NCI-H524 (cell line): ENCODE measurements around the gene ERC1.
A peak's percentile ranks its signal among the peaks of the same experiment; 100 is the strongest.
"Not testable (repeated sequence)": the region's sequence is repeated elsewhere in the genome, so short reads cannot be mapped to it uniquely, and the experiment has no call there.

Experiments
- DNase-seq, 2 experiments: peaks; one replicate each; lab custom pipeline; 2025; lab: John Stamatoyannopoulos, UW

ERC1 gene

DNA sequence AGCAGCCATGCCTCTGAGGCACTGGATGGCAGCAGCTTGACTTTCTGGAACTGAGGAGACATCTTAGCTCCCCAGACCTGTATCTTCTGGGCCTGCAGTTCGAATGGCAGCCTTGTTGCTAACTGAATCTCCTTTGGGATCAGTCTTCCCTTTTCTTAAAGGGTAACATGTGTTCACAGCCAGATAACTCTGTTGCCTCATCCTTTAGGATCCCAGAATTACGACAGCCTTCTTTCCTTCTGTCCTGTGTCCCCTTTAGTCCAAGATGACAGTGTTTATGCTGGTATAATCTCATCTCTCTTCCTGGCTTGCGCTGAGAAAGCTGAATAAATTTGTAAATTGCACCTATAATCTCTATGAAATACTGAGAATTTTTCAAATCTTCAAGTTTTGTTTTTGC is 9.1 kb upstream of the ERC1 start:
- no peak for DNase-seq

DNA sequence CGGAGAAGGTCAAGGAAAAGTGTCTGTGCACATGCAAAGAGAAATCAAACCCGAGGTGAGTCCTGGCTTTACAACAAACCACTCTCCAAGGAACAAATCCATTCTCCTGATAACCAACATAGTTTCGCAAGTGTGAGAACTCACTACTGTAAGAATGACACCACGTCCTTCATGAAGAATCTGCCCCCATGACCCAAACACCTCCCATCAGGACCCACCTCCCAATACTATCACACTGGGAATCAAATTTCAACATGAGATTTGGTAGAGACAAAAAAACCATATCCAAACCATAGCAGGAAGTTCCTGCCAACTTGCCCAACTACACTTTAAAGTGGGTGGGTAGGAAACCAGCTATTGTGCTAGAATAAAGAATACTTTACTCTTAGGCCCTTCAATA is 2.4 kb upstream of the ERC1 start:
- no peak for DNase-seq

DNA sequence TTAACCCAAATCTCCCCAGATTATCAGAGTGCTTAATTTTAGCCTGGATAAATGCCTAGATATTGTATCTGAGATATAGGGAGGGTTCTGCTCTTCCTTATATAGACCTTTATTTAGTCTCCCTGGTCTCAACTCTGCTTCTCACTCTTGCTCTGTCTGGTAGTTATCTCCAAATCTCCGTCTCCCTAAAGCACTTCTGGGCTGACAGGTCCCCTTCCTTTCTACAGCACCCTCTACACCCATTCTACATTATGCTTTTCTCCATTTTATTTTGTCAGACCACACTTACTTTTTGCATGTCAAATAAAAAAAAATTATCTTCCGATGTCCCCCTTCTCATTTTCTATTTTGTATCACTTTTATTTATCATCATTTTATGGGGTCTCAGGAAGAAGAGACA is 2.0 kb upstream of the ERC1 start:
- DNase-seq, result no peak

DNA sequence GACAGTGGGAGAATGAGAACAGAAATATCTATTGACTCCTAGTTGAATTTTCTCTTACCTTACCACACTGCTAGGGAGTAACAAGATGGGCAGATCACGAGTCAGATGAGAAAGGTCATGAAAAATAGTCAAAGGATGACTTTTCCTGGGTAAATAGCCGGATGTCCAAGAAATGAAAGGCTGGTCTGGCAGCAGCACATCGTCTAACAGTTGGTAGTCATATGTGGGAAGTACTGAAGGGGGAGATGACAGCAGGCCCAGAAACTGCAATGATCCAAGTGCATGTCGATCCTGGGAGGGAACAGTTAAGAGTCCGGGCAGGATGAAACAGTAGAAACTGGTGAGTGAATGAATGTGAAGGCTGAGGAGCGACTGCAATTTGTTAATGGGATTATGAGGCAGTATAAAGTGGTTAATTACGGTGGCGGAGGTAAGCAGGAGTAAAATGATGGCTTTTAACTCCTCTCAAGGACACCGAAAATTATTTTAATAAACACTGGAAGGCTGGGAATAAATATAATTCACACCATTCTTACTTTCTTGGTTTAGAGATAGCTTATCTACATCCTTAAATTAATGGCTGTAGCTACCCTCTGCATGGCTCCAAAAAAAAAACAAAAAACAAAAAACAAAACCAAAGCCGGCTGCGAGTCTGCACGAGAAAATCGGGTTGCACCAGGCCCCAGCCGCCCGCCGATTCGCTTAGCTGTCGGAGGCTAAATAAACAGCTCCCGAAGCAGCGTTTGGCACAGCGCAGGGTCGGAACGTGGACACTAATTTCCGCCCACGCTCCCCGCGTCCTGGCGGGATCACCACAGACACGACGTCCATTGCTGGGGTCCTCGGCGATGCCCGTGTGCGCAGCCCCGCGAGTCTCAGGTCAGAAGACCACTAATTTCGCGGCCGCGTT is 1.0 kb upstream of the ERC1 start:
- peak; percentile 54 to 67 for DNase-seq

DNA sequence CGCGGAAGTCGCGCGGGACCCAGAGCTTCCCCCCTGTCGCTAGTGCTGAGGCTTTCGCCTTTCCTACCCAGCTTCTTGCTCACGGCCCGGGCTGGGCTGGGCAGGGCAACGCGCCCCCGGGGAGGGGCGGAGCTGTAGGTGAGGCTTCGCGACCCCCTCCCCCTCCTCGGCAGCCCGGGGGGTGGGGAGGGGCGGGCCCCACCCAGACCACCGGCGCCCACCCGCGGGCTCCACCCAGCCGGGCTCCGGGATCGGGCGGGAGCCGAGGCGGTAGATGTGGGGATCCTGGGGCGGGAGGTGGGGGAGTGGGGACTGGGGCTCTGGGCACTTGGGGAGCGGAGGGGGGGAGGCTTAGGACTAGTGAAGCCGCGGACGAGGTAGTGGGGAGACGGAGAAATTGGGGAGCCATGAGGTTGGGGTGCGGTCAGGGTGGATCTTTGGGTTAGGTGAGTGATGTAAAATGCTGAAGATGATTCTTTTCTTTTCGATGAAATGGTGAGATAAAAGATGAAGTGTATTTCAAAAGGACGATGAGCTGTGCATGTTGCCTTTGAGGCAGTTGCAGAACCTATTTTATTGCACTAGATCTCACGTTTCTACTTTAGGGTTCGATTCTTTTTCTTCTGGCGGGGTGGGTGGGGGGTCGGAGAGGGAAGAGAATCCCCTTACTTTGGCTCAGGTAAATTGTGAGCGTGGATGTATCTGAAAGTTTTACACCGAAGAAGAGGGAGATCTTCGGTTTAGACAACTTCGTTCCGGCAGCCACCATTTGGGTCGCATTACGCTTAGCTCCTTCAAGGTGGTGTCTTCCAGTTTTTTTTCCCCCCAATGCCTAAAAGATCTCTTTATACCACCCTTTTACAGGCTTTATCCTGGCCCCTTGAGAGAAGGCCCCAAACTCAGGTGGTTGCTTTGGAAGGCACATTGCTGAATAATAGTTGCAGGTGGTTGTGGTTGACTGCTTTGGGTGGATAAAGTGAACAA is 619 bp downstream of the ERC1 start:
- DNase-seq, result peak; percentile 39 to 67

DNA sequence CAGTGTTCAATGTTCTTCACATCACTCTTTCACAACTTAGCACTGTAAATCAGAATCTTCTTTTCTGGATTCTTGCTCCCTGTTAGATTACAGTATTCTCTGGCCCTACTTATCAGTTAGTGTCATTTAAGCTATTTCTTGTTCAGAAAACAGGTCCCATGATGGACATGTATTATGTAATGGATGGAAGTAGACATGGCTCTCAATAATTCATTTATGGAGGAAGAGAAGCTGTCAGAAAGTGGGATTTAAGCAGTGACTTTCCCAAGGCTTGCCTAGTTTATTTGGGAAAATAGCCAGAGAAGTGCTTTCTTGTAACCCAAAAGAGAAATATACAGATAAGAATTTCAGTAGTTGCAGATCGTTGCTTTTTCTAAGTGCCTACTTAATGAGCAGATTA is 1.6 kb downstream of the ERC1 start:
- DNase-seq, result no peak

DNA sequence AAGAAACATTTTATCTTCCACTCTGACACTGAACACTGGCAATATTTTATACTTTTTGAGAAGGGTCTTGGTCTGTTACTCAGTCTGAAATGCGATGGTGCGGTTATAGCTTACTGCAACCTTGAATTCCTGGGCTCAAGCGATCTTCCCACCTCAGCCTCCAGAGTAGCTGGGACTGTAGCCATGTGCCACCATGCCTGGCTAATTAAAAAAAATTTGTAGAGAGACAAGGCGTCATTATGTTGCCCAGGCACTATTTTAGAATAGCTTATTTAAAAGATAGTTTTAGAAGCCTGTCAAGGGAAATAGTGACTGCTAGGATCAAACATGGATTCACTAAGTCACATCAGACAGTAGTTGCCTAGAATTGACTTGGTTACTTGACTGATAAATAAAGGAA is 5.9 kb downstream of the ERC1 start:
- DNase-seq, result no peak

DNA sequence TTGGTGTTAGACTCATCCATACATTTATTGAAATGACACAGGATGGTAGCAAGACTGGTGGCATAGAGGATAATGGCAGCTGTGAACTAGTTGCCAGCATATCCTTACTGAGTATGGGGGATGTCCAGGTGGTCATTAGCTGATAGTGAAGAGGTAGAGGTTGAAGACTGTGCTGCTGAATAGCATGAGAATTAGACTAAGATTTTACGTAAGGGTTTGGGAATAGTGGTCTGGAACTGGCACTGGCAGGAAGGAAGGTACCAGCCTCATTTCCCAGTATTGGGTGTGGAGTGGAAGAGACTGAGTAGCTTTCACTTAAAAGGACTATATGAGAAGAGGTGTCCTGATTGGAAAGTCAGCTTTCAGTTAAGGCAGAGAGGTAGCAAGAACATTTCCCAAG is 6.5 kb downstream of the ERC1 start:
- no peak for DNase-seq

DNA sequence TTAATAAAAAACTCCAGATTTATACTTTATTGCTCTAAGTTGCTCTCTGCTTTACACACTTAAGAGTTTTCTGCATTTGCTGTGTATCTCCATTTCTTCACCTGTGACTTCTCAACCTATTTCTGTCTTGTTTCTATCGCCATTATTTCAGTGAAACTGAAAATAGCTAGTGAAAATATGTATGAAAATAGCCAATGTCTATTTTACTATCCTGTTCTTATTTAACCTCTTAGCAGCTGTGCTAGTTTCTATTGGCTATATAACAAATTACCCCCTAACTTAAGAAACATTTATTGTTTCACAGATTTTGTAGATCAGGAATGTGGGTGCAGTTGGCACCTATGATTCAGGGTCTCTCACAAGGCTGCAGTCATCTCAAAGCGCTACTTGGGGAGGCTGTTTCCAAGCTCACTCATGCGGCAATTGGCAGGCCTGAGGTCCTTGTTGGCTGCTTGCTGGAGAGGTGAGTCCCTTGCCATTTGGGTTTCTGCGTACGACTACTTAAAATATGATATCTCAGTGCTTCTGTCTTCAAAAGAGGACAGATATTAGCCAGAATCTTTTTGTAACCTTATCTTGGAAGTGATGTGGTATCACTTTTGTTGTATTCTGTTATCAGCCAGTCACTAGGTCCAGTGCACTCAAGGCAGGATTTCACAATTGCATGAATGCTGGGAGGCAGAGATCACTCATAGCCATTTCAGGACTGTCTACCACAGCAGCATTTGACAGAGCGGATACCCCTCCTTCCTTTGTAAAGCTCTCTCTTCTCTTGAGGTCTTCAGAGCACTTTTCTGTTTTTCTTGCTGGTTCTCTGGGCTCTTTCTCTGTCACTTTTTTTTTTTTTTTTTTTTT is 7.2 kb downstream of the ERC1 start:
- DNase-seq, result no peak

DNA sequence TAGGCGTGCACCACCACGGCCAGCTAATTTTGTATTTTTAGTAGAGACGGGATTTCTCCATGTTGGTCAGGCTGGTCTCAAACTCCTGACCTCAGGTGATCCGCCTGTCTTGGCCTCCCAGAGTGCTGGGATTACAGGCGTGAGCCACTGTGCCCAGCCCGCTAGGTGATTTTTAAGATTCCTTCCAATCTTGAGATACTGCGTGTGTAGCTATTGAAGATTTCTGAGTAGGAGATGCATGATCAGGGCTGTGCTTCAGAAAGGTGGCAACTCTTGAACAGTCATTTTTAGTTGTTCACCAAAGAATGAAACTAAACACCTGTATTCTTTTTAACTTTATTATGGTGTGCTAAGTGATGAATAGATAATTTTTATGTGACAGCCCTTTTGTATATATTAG is 8.7 kb downstream of the ERC1 start:
- not testable (repeated sequence) for DNase-seq

DNA sequence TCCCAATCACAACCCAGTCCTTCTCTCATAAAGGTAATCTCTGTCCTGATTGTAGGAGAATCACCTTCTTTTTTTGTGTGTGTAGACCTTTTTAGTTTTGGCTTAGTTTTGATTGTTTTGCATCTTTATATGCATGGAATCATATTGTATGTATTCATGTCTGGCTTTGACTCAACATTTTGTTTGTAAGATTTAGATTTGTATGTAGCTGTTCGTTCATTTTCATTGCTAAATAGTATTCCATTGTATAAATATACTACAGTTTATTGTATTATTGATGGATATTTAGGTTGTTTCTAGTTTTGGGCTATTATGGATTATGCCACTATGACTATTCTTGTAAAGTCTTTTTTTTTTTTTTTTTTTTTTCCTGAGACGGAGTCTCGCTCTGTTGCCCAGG is 10.5 kb downstream of the ERC1 start:
- DNase-seq, result no peak

DNA sequence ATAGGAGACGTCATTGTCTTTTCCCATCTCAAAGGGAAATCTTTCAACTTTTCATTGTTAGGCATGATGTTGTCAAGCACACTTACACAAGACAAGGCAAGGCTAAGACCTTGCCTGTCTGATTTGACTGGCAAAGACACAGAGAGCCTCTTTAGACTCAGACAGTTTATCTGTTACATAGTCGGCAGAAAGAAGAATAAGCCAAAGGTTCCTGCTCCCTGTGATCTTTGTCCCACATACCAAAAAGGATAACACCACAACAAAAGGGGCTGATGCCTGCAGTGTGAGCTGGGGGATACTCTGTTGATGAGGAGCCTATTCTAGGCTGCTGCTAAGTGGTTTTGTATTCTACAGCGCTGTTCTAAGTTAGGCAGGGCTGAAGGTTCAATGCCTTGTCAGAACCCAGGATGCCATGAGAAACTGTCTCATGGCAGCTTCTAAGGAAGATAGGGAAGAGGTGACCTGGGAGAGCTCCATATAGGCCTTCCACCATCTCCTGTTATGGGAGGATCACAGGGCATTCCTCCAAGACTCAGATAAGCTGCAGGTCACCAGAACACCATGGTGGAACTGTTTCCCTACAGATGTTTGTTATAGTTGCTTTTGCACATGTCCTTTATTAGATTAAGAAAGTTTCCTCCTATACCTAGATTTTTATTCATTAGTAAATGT is 12.7 kb downstream of the ERC1 start:
- no peak for DNase-seq

DNA sequence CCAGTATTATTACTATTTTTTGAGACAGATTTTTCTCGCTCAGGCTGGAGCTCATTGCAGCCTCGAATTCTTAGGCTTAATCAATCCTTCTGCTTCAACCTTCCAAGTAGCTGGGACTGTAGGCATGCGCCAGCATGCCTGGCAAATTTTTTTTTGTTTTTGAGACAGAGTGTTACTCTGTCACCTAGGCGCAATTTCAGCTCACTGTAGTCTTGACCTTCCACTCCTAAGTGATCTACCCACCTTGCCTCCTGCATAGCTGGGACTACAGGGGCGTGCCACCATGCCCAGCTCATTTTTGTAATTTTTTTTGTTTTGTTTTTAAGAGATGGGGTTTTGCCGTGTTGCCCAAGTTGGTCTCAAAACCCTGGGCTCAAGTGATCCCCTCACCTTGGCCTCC is 15.2 kb downstream of the ERC1 start:
- DNase-seq, result no peak

DNA sequence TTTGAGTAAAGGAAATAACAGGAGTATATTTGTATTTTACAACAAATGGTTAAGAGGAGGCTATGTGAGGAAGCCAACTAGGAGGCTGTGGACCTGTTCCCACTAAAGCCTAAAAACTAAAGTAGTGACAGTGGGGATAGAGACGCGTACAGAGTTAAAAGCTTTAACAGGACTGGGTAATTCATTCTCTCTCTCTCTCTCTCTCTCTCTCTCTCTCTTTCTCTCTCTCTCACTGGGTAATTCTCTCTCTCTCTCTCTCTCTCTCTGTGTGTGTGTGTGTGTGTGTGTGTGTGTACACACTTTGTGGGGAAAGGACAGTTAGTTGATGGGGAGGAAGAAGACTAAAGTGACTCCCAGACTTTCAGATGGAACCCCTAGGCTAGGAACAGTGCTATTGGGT is 16.3 kb downstream of the ERC1 start:
- DNase-seq, result no peak

DNA sequence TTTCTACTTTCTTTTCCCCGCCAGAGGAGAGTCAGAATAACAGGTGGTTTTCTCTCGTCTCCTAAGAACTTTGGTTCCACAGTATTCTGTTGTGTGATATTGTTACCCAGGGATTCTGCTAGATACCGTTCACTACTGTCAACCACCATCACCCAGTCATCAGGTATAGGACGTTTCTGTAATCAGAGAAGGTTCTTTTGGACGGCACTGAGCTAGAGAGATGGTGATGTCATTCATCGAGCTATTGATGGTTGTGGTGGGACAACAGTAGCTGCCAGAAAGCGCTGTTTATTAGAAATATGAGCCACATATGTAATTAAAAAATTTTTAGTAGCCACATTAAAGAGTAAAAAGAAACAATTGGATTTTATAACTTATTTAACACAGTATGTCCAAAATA is 17.0 kb downstream of the ERC1 start:
- DNase-seq, result no peak

DNA sequence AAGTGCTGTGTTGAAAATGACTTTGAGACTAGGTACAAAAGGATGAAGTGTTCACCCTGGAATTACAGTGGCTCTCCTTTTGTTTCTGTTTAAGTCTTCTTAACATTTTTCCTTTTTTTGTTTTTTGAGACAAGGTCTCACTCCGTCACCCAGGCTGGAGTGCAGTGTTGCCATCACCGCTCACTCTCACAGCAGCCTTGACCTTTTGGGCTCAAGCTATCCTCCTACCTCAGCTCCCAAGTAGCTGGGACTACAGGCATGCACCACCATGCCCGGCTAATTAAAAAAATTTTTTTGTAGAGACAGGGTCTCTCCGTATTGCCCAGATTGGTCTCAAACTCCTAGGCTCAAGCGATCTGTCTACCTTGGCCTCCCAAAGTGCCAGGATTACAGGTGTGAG is 20.1 kb downstream of the ERC1 start:
- DNase-seq, result no peak

DNA sequence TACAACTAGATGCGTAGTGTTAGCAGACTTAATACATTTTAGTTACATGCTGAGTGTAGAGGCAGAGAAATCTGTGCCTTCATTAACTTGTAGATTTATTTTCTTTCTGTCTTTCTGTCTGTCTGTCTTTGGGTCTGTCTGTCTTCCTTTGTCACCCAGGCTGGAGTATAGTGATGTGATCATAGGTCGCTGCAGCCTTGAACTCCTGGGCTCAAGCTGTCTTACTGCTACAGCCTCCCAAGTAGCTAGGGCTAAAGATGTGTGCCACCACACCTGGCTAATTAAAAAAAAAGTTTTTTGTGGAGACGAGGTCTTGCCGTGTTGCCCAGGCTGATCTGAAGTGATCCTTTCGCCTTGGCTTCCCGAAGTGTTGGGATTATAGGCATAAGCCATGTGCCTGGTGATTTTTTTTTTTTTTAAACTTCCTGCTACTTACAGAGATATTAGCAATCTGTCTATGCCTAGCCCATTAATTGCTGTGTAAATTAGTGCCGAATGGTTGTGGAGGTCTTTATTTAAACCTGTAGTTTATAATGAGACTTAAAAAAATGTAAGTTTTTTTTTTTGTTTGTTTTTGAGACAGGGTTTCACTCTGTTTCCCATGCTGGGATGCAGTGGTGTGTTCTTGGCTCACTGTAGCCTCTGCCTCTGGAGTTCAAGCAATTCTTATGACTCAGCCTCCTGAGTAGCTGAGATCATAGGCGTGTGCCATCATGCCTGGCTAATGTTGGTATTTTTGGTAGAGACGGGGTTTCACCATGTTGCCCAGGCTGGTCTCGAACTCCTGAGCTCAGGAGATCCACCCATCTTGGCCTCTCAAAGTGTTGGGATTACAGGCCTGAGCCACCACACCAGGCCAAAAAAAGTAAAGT is 22.8 kb downstream of the ERC1 start:
- DNase-seq, result peak in 1 of 2 experiments; percentile 42

DNA sequence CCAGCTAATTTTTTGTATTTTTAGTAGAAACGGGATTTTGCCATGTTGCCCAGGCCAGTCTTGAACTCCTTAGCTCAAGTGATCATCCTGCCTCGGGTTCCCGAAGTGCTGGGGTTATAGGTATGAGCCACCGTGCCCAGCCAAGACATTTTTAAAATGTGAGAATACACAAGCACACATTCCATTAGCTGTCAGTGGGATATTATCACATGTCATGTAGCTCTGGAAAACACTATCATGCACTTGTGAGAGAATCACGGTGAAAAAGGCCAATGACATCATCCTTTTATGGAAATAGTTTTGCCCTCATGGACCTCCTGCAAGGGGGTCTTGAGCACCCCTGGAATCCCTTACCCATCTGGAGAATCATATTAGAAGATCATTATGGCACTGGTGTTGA is 28.3 kb downstream of the ERC1 start:
- DNase-seq, result no peak

DNA sequence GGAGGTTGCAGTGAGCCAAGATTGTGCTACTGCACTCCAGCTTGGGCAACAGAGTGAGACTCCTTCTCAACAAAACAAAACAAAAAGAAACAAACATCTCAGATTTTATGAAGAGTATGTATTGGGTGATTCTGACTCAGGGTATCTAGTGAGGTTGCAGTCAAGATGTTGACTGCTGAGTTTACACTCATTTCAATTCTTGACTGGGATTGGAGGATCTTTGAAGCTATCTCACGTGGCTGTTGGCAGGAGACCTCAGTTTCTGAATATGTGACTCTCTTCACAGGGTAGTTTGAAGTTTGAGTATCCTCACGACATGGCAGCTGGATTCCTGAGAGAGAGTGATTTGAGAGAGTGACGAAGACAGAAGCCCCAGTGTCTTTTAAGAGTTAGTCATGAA is 29.4 kb downstream of the ERC1 start:
- no peak for DNase-seq
